Heart left ventricle (tissue), 16 donors: ENCODE results near the gene NKAIN2. TPM values are rescaled to one million over a fixed set of nuclear protein-coding genes. Genes with fewer than 3 reads are reported as not detected.

Experiments
- ATAC-seq, 4 donors: fragments of 200-7000 bp; cut with Tn5 transposase; one replicate each; pipeline ENCODE4 v1.9.1; 2020 to 2022; ENCODE audit warnings: moderate library complexity in 4 of 4, mild to moderate bottlenecking in 3 of 4, moderate number of reproducible peaks in 1 of 4
- DNase-seq, 5 donors: peaks; one replicate each; pipeline ENCODE4 v3.0.0-alpha.2; 2020
- H3K27ac ChIP-seq, 12 donors: fragments of 200-600 bp; sonication (generic) in 4 of 12; one replicate each; pipeline versions ENCODE4 v1.5.0 to v1.8.0; 2016 to 2022; ENCODE audit warnings: mild to moderate bottlenecking in 2 of 12
- H3K27me3 ChIP-seq, 9 donors: fragments of 200-600 bp; sonication (generic) in 2 of 9; one replicate each; pipeline versions ENCODE4 v1.5.1 to v1.8.0; 2016 to 2022; ENCODE audit warnings: mild to moderate bottlenecking in 3 of 9
- H3K36me3 ChIP-seq, 9 donors: fragments of 200-600 bp; sonication (generic) in 2 of 9; one replicate each; pipeline versions ENCODE4 v1.5.0 to v1.8.0; 2018 to 2022; ENCODE audit warnings: mild to moderate bottlenecking in 2 of 9
- H3K4me1 ChIP-seq, 12 donors: fragments of 200-600 bp; sonication (generic) in 4 of 12; one replicate each; pipeline versions ENCODE4 v1.5.0 to v1.8.0; 2016 to 2022; ENCODE audit warnings: mild to moderate bottlenecking in 3 of 12
- H3K4me3 ChIP-seq, 12 donors: fragments of 200-600 bp; sonication (generic) in 4 of 12; one replicate each; pipeline versions ENCODE4 v1.5.0 to v1.8.0; 2017 to 2022; ENCODE audit warnings: mild to moderate bottlenecking in 9 of 12, moderate library complexity in 4 of 12
- H3K9me3 ChIP-seq, 12 donors: fragments of 200-600 bp; sonication (generic) in 4 of 12; one replicate each; pipeline versions ENCODE4 v1.5.0 to v1.8.0; 2016 to 2022; ENCODE audit warnings: mild to moderate bottlenecking in 1 of 12
- POLR2A ChIP-seq, 2 donors: fragments of 450-650 bp; IDR thresholded peaks; one replicate each; pipeline ENCODE4 v1.6.1; 2017; ENCODE audit warnings: antibody characterized with exemption in 2 of 2, mild to moderate bottlenecking in 2 of 2, moderate library complexity in 2 of 2
- WGBS, 4 donors: extraction: QIAGEN DNeasy Blood & Tissue Kit in 2 of 4; methylation state at CpG; one replicate each; pipeline versions ENCODE4 v1.1.5 to v1.1.7; 2013 to 2018; 5-methylcytosine and 5-hydroxymethylcytosine counted together
- intact Hi-C, 10 donors: fragments of 100-400 bp; cut with DNase I; formaldehyde crosslinking; loops; one replicate each; pipeline versions ENCODE4 v1.11.1 to v1.14.2; 2022
- polyA plus RNA-seq, 2 donors: library from polyadenylated mRNA; stranded (reverse); fragments of 200-250 nt; gene quantifications; one replicate each; pipeline ENCODE4 v1.2.3, GENCODE V29; 2013
- total RNA-seq, 9 donors: library from RNA; depleted of rRNA in 2 of 9; stranded (reverse); fragments of >200 nt in 2 of 9; fragmentation: NEBNext Ultra II Directional in 3 of 9; extraction: Animal tissue kit (Norgen Biotek cat#: 25700) in 3 of 9; gene quantifications; one replicate each; pipeline versions ENCODE4 v1.1.0 to v1.2.4, GENCODE V29; 2016 to 2023
- TF ChIP-seq, protein P1 (sequence below), 12 donors: fragments of 200-600 bp; sonication (generic) in 4 of 12; IDR thresholded peaks; one replicate each; pipeline versions ENCODE4 v1.5.0 to v1.8.0; 2018 to 2022; ENCODE audit warnings: antibody characterized with exemption in 12 of 12, mild to moderate bottlenecking in 5 of 12
- donor health status: ischemic (EF 13 %, LVEDD 7.1; RV severe dilation, severe dysfunction).
- donor health status: healthy with polysubstance abuse.
- donor health status: DM: no; HTN: yes; CAD: no.
- donor health status: DM: no; HTN: no; CAD: no.
- donor health status: ischemic (EF 25% LVEDD 6.9; RV normal size, moderate dysfunction).
- donor health status: ischemic (EF 25% LVEDD 5.7; RV mildly dilated, moderate dysfunction).
- donor health status: healthy.
- donor health status: DM: yes; HTN: yes; CAD: no.
- donor health status: ischemic (EF 35%, LVEDD 5.7; RV mildly dilated, moderate dysfunction).
- donor health status: nonischemic (EF 11% LVEDD 7.7; RV severe dilation, severe dysfunction).
- donor health status: DM: yes; HTN: yes; CAD: no.
- donor health status: PGD.
- donor health status: ischemic (EF 29% LVEDD 5.4; RV normal size, mild dysfunction).
- donor health status: nonischemic (EF 23%, LVEDD 6.1; RV moderate dilation, normal function).

NKAIN2 gene
- total and polyA plus RNA-seq, 11 donors = 0.19 to 0.83 (median 0.33) TPM; not detected in 2

GRCh38 chr6:123869334-123869733 lies 65.7 kb downstream of the NKAIN2 start:
- no peaks in the 10 kb centered on the region for H3K9me3 ChIP-seq
- H3K27ac ChIP-seq = no peak overlapping the region
- intact Hi-C loops = no loop called here
- ATAC-seq (no peak), DNase-seq (no peak)
- no peaks in the 10 kb centered on the region for H3K36me3 ChIP-seq
- H3K27me3 ChIP-seq = no peaks in the 10 kb centered on the region
- H3K4me3 ChIP-seq = no peak overlapping the region
- H3K4me1 ChIP-seq = no peaks in the 10 kb centered on the region
- TF ChIP-seq, protein P1, sequence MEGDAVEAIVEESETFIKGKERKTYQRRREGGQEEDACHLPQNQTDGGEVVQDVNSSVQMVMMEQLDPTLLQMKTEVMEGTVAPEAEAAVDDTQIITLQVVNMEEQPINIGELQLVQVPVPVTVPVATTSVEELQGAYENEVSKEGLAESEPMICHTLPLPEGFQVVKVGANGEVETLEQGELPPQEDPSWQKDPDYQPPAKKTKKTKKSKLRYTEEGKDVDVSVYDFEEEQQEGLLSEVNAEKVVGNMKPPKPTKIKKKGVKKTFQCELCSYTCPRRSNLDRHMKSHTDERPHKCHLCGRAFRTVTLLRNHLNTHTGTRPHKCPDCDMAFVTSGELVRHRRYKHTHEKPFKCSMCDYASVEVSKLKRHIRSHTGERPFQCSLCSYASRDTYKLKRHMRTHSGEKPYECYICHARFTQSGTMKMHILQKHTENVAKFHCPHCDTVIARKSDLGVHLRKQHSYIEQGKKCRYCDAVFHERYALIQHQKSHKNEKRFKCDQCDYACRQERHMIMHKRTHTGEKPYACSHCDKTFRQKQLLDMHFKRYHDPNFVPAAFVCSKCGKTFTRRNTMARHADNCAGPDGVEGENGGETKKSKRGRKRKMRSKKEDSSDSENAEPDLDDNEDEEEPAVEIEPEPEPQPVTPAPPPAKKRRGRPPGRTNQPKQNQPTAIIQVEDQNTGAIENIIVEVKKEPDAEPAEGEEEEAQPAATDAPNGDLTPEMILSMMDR (IDR thresholded peaks at IDR 0.05) = no peak
- TF ChIP-seq POLR2A (IDR thresholded peaks at IDR 0.05) = no peak
- 63 to 76% (median 69%) methylated on average over 2 of the region's 2 CpGs for WGBS, 4 donors

GRCh38 chr6:123873974-123874373 lies 70.3 kb downstream of the NKAIN2 start:
- Histone ChIP-seq H3K36me3 (no peaks in the 10 kb centered on the region), H3K4me3 (no peak overlapping the region), H3K27me3 (no peaks in the 10 kb centered on the region), H3K4me1 (no peaks in the 10 kb centered on the region), H3K27ac (no peak overlapping the region), H3K9me3 (no peaks in the 10 kb centered on the region)
- ATAC-seq (no peak), DNase-seq (no peak)
- intact Hi-C loops = no loop called here
- TF ChIP-seq, protein P1 (IDR thresholded peaks at IDR 0.05) = no peak
- TF ChIP-seq POLR2A (IDR thresholded peaks at IDR 0.05) = no peak
- 39 to 57% (median 44%) methylated on average over 1 of the region's 1 CpG for WGBS, 4 donors

DNA sequence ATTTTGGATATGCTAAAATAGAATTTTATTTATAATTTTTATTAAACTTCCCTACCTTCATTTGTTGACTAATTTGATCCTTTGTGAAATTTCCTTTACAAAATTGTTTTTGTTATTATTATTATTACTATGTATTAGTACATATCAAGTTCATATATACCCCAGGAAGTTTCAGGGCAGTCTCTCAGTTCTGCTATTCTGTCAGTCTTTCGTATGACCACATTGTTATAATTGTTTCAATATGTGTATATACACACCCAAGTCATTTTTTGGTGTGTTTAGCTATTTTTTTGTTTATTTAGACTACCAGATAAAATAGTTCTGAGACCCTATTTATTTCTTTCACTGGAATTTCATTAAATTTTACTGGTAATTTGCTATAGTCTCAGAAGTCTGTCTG lies 72.1 kb downstream of the NKAIN2 start:
- H3K27ac ChIP-seq = no peak overlapping the region
- ATAC-seq (no peak), DNase-seq (no peak)
- TF ChIP-seq, protein P1 (IDR thresholded peaks at IDR 0.05) = no peak
- TF ChIP-seq POLR2A (IDR thresholded peaks at IDR 0.05) = no peak
- H3K9me3 ChIP-seq = no peaks in the 10 kb centered on the region
- 78 to 88% (median 81%) methylated on average over 1 of the region's 1 CpG for WGBS, 4 donors
- no peaks in the 10 kb centered on the region for H3K27me3 ChIP-seq
- H3K36me3 ChIP-seq = no peaks in the 10 kb centered on the region
- intact Hi-C loops = no loop called here
- H3K4me1 ChIP-seq = no peaks in the 10 kb centered on the region
- H3K4me3 ChIP-seq = no peak overlapping the region

- H3K4me1 ChIP-seq = no peaks in the 10 kb centered on the region
- no peaks in the 10 kb centered on the region for H3K36me3 ChIP-seq
- no peak for ATAC-seq
- no peaks in the 10 kb centered on the region for H3K27me3 ChIP-seq
- WGBS, 4 donors = 74 to 78% (median 78%) methylated on average over 2 of the region's 2 CpGs
- no peaks in the 10 kb centered on the region for H3K9me3 ChIP-seq
- H3K4me3 ChIP-seq = no peak overlapping the region
- no peak for TF ChIP-seq POLR2A (IDR thresholded peaks at IDR 0.05)
- TF ChIP-seq, protein P1 (IDR thresholded peaks at IDR 0.05) = no peak
- intact Hi-C loops = no loop called here
- no peak for DNase-seq
- no peak overlapping the region for H3K27ac ChIP-seq
Observed at GRCh38 chr6:123879749-123880148, 76.1 kb downstream of the NKAIN2 start.
